ENCODE results near the gene PHACTR3.
"Not testable (repeated sequence)": the region's sequence is repeated elsewhere in the genome, so short reads cannot be mapped to it uniquely, and the experiment has no call there.

The PHACTR3 gene

GRCh38 chr20:59603781-59604541, at the start of gene PHACTR3:
TSS of gene PHACTR3 (plus strand) at chr20:59604540. CDS start at chr20:59605015, 475 bp downstream.
- DNase-seq, result no peak

DNA sequence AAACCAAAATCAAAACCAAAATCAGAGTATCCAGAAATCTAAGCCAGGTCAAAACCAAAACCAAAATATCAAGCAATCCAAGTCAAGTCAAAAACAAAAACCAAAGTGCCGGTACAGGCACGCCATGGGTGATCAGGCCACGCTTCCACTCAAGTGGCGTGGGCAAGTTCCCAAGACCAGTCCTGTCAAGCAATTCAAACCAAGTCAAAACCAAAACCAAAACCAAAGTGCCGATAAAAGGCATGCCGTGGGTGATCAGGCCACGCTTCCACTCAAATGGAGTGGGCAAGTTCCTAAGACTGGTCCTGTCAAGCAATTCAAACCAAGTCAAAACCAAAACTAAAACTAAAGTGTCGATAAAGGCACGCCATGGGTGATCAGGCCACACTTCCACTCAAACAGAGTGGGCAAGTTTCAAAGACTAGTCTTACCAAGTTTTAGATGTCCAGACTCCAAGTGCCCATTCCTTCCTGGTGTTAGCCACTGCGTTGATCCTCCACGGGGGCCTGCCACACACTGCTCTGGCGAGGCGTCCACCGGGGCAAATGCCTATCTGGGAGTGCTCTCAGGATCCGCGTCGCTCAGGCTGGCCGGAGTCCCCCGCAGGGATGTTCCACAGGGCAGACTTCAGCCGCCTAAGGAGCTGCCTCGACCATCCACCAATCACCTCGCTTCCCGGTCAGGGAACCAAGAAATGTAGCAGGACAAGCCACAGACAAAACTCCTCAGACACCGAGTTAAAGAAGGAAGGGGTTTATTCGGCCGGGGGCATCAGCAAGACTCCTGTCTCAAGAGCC, 46.4 kb upstream of the PHACTR3 start:
- DNase-seq, result not testable (repeated sequence)

GRCh38 chr20:59559024-59559817, 45.1 kb upstream of the PHACTR3 start:
- DNase-seq, result no peak

- DNase-seq, result no peak
These were observed 44.5 kb upstream of the PHACTR3 start for GRCh38 chr20:59559863-59560262.

GRCh38 chr20:59560588-59561227, 43.6 kb upstream of the PHACTR3 start:
- no peak for DNase-seq

DNA sequence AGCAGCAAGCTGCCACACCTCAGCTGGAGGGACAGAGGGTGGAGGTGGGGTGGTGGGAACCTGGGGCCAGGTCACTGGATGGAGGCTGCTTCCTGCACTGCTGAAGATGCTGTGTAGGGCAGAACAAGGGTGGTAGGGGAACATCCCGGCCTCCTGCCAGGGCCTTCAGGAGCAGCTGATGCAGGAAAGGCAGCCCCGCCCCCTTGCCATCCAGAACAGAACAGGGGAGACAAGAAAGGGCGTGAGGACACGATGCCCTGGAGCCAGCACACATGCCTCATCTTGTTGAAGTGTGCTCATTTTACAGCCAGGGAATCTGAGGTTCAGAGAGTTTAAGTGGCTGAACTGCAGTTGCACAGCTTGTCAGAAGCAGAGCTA, 43.1 kb upstream of the PHACTR3 start:
- no peak for DNase-seq

DNA sequence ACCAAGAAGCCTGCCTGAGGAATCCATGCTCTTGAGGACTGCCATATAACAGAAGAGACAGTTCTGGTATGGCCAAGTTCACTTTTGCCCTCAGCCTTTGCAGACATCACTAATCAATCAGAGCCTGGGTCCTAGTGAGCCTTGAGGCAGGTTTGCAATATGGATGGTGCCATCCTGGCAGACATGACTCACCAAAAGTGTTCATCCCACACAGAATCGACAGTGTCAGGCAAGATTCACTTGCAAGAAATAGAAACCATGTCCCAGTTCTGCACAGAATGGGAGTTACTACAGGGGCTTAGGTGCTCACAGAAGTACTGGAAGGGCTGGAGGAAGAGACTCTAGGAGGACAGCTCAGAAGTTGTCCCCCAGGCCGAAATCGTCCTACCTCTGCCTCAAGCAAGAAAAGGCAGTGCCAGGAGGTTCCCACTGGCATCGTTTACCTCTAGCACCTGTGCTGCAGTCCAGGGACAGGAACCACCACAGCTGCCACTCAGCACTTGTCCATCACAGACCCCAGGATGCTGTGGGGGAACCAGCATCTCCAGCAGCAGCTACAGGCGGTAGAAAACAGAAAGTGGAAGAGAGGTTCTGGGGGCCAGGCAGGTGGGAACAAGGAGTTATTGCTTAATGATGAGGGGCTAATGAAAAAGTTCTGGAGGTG, 42.6 kb upstream of the PHACTR3 start:
- no peak for DNase-seq

GRCh38 chr20:59564171-59564570, 40.2 kb upstream of the PHACTR3 start:
- no peak for DNase-seq

DNA sequence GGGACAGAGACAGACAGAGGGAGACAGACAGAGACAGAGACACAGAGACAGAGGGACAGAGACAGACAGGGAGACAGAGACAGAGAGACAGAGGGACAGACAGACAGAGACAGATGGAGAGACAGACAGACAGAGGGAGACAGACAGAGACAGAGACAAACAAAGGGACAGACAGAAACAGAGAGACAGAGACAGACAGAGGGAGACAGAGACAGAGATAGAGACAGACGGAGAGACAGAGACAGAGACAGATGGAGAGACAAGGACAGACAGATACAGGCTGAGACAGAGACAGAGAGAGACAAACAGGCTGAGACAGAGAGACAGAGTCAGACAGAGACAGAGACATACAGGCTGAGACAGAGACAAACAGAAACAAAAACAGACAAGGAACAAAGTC, 39.4 kb upstream of the PHACTR3 start:
- no peak for DNase-seq

GRCh38 chr20:59565768-59566461, 38.4 kb upstream of the PHACTR3 start:
- no peak for DNase-seq

DNA sequence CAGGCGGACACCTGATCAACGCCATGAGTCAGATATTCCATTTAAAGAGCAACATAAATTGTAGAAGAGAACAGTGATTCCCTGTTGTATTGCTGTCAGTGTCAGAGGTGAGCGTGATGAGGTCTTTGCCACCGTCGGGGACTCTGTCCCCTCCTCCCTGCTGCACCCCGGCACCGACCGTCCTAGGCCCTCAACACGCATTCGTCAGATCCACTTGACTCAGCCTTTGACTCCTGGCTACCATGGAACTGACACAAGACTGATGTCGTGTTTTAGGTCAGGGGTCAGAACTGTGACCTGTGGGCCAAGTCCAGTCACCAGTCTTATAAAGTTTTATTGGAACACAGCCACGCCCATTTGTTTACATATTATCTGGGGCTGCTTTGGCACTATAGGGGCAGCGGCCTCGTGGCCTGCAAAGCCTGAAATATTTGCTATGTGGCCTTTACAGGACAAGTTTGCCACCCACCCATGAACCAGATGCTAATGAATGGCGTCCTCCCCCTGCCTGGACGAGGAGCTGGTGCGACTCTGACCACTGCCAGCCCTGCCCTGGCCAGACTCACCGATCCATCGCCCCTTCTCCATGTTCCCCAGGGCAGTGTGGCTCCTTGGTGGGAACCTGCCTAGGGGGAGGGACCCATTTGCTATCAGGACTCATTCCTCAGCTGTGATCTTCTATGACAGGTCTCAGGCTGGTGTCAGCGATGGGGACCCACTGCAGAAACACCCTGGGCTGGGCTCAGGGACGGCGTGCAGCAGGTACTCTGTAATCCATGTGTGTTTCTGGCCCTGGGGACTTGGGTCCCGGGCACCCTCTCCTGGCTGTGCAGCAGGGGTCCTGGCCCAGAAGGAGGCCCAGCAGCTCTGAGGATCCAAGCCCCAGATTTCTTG, 37.5 kb upstream of the PHACTR3 start:
- DNase-seq, result no peak

DNA sequence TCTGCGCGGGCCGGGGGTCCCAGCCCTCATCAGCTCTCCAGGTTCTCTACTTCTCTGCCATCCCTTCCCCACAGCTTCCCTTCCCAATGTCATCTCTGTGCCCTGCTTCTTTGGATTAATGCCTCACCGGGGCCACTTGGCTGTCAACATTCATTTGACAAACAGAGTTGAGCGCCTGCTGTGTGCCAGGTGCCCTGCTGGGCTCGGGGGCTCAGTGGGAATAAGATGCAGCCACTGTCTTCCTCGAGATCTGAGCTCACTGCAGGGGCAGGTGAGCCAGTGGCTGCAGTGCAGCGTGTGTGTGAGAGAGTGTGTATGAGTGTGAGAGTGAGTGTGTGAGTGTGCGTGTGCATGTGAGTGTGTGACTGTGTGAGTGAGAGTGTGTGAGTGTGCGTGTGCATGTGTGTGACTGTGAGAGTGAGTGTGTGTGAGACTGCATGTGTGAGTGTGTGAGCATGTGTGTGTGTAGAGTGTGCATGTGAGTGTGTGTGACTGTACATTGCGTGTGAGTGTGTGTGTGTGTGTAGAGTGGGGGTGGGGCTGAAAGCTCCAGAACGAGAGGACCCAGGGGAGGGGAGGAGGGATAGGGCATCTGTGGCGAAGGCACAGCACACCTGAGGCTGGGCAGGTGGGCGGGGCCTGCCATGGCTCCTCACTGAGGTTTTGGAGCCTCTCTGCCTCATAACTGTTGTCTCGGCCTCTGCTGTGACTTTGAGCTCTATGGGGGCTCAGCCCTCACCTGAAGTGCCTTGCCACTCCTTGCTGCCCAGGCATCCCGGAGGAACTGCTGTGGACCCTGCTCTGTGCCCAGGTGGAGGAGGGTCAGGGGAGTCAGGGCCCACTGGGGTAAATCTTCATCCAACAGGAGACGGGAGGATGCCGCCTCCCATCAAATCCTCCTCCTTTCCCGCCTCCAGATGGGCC, 36.5 kb upstream of the PHACTR3 start:
- DNase-seq, result no peak

DNA sequence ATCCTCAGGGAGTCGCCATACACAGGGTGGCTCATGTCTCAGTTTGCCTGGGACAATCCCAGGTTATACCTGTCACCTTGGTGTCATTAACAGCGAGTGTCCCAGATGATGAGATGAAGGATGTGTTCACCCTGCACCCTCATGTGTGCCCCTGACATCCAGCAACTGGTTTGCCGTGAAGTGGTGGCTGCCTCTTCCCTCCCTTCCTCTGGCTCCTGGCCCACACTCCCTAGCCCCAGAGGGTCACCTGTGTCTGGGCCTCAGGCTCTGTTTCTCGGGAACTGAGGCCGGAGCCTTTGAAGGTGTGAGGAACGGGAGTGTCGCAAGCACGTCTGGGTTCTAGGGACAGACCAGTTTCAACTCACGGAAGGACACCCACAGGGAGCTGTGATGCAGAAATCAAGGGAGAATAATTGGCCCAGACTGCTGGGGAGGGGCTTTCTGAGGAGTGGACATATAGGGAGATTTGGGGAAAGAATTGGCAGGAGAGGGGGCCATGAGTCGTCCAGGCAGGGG, 35.8 kb upstream of the PHACTR3 start:
- no peak for DNase-seq

DNA sequence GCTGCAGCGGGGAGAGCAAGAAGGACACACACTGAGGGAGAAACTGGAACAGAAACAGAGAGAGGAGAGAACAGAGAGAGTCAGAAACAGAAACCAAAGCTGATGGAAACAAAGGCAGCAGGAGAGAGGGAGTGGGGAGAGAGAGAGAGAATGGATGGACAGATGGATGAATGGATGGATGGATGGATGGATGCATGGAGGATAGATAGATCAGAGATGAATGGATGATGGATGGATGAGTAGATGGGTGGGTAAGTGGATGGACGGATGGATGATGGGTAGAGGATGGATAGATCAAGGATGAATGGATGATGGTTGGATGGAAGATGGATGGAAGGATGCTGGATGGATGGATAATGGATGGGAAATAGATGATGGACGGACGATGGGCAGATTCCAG, 35.0 kb upstream of the PHACTR3 start:
- no peak for DNase-seq

DNA sequence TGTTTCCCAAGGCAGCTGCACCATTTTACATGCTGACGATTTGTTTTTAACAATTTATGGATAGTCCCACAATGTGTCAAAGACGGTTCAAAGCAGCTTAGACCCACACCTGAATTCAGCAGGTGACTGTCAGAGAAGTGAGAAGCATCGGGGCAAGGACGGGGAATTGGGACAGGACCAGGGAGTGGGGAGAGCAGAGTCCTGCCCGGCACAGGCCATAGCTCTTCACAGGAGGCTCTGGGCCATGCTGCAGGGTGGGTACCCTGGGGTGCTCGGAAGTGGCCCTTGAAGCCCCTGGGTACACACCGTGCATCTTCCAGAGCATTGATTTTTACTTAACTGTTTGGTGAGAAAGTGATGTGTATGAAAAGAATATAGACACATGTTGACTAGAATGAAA, 33.2 kb upstream of the PHACTR3 start:
- DNase-seq, result no peak

GRCh38 chr20:59571551-59572314, 32.6 kb upstream of the PHACTR3 start:
- no peak for DNase-seq

GRCh38 chr20:59572515-59572914, 31.8 kb upstream of the PHACTR3 start:
- no peak for DNase-seq

DNA sequence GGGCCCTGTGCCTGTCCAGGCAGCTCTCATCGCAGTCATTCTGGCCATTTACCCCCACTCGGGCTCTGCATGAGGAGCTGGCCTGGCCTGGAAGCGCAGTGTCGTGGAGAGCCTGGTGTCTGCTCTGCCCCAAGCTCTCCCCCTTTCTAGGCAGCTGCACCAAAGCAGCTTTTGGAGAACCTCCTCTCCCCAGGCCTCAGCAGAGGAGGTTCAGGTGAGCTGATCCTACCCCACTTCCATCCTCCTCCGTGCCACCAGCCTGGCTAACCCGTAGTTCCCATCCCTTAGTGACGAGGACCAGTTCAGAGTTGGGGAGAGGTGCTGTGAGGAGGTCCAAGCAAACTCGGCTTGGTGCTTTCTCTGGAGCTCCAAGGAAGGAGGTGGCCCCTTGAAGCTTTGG, 30.5 kb upstream of the PHACTR3 start:
- DNase-seq, result no peak

DNA sequence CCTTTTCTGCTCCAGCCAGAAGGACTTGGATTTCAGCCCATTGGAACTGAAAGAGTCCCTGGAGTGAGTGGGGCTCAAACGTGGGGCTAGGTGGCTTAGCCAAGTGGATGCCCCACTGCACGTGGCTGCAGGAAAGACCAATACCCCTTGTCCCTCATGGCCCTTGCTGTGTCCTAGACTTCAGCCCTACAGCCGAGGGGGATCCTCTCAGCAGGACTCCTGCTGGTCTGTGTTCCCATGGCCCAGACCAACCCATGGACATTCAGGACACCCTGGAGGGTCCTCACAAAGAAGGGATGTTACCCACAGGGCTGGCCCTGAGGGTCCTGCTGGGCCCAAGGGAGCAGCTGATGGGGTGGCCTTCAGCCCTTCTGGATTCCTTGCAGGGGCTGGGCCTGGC, 30.0 kb upstream of the PHACTR3 start:
- no peak for DNase-seq

Data from NCI-H187 (cell line).